Measurements from ENCODE around the gene UNC13D.

Gene UNC13D

DNA sequence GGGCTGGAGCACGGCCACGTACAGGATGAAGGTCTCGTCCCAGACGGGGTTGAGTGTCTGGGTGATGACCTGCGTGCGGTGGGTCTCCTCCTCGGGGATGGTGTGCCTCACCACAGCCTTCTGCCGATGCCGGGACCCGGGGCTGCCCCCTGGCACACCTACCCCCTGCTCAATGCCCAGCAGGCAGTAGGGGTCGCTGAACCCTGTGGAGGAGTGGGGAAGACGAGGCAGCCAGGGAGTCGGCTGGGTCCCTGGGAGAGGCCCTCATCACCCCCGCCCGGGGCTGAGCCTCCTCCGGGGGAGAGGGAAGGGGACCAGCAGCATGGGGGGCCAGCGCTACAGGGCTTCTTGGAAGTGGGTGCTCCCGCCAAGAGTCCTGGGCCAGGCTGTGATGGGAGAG, 1.8 kb downstream of the UNC13D start:
- TF ChIP-seq, protein P1, sequence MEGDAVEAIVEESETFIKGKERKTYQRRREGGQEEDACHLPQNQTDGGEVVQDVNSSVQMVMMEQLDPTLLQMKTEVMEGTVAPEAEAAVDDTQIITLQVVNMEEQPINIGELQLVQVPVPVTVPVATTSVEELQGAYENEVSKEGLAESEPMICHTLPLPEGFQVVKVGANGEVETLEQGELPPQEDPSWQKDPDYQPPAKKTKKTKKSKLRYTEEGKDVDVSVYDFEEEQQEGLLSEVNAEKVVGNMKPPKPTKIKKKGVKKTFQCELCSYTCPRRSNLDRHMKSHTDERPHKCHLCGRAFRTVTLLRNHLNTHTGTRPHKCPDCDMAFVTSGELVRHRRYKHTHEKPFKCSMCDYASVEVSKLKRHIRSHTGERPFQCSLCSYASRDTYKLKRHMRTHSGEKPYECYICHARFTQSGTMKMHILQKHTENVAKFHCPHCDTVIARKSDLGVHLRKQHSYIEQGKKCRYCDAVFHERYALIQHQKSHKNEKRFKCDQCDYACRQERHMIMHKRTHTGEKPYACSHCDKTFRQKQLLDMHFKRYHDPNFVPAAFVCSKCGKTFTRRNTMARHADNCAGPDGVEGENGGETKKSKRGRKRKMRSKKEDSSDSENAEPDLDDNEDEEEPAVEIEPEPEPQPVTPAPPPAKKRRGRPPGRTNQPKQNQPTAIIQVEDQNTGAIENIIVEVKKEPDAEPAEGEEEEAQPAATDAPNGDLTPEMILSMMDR (IDR thresholded peaks at IDR 0.05; ENCODE audit: low read depth, low read length, missing control alignments) = no peak
- Histone ChIP-seq H3K27ac (no peak overlapping the region), H3K4me3 (ENCODE audit: low read depth, low read length) (no peak overlapping the region), H3K36me3 (replicated peaks) (peaks cover 17% of the 10 kb centered on the region), H3K27me3 (replicated peaks) (no peaks in the 10 kb centered on the region)
- in situ Hi-C loops (cut with HindIII; ENCODE audit: low pct_ligation_motif_present, low sequenced_read_pairs) = no loop called here
- no peak for DNase-seq

- Histone ChIP-seq H3K36me3 (replicated peaks) (peaks cover under 1% of the 10 kb centered on the region), H3K27me3 (replicated peaks) (no peaks in the 10 kb centered on the region), H3K4me3 (ENCODE audit: low read depth, low read length) (no peak overlapping the region), H3K27ac (no peak overlapping the region)
- TF ChIP-seq, protein P1 (IDR thresholded peaks at IDR 0.05; ENCODE audit: low read depth, low read length, missing control alignments) = no peak
- no peak for DNase-seq
- in situ Hi-C loops (cut with HindIII; ENCODE audit: low pct_ligation_motif_present, low sequenced_read_pairs) = no loop called here
Measured at GRCh38 chr17:75840799-75841164, 3.4 kb downstream of the UNC13D start.

DNA sequence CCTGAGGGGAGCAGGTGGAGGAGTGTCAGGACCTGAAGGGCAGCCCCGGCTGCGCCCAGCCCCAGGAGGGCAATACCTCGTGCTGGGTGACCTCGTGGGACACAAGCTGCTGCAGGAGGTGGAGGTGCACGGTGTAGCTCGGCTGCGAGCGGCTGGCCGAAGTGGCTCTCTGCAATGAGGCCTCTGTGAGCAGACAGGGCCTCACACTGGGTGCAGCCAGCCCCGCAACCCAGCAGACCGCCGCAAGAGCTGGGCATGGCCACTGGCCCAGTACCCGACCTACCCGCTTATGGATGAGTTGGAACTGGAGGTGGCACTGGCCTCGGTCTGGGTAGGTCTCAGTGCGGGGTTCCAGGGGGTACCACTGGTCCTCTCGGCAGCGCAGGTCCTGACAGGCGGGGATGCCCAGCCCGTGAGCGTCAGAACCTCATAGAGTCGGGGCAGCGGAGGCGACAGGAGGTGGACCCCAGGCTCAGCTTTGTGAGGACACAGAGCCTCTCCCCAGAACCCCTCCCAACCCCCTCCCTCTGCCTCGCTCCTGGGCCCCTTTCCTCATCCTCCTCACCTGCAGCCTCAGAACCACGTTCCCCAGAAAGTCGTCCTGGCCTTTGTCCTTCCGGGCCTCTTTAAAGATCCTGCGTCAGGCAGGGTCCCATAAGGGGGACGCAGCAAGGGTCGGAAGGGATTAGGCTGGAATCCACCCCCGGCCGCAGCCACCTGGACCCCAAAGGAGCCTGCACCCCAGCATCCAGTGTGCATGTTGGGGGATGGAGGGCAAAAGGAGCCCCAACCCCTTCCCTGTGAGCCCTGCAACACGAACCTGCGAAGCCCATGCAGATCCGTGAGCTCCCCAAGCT, 4.0 kb downstream of the UNC13D start:
- TF ChIP-seq, protein P1 (IDR thresholded peaks at IDR 0.05; ENCODE audit: low read depth, low read length, missing control alignments) = no peak
- Histone ChIP-seq H3K36me3 (replicated peaks) (no peaks in the 10 kb centered on the region), H3K27ac (no peak overlapping the region), H3K27me3 (replicated peaks) (no peaks in the 10 kb centered on the region), H3K4me3 (ENCODE audit: low read depth, low read length) (no peak overlapping the region)
- in situ Hi-C loops (cut with HindIII; ENCODE audit: low pct_ligation_motif_present, low sequenced_read_pairs) = no loop called here
- no peak for DNase-seq

DNA sequence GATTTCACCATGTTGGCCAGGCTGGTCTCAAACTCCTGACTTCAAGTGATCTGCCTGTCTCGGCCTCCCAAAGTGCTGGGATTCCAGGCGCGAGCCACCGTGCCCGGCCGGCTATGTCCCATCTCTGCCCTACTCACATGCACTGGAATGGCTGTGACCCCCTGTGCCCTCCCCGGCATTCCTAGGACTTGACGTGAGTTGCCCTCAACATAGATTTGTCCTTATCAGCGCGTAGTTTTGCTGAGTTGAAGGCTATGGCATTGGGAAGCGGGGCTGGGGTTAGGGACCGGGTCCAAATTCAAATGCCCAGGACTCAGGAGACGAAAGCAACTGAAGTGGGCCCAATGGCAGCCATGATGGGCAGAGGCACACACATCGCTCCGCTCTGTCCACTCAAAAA, 5.8 kb downstream of the UNC13D start:
- no peaks in the 10 kb centered on the region for H3K36me3 ChIP-seq (replicated peaks)
- DNase-seq = no peak
- TF ChIP-seq, protein P1 (IDR thresholded peaks at IDR 0.05; ENCODE audit: low read depth, low read length, missing control alignments) = no peak
- H3K27ac ChIP-seq = no peak overlapping the region
- H3K4me3 ChIP-seq (ENCODE audit: low read depth, low read length) = no peak overlapping the region
- in situ Hi-C loops (cut with HindIII; ENCODE audit: low pct_ligation_motif_present, low sequenced_read_pairs) = no loop called here
- H3K27me3 ChIP-seq (replicated peaks) = no peaks in the 10 kb centered on the region

- in situ Hi-C loops (cut with HindIII; ENCODE audit: low pct_ligation_motif_present, low sequenced_read_pairs) = no loop called here
Measured at GRCh38 chr17:75837899-75838298, 6.3 kb downstream of the UNC13D start.

More at GRCh38 chr17:75837899-75838298, 6.3 kb downstream of the UNC13D start:
- TF ChIP-seq, protein P1 (IDR thresholded peaks at IDR 0.05; ENCODE audit: low read depth, low read length, missing control alignments) = no peak
- DNase-seq = no peak
- Histone ChIP-seq H3K4me3 (ENCODE audit: low read depth, low read length) (no peak overlapping the region), H3K36me3 (replicated peaks) (no peaks in the 10 kb centered on the region), H3K27ac (no peak overlapping the region), H3K27me3 (replicated peaks) (no peaks in the 10 kb centered on the region)

Measured in brain microvascular endothelial cell (primary cell).